ENCODE data around the gene MYZAP. TPM values are rescaled to one million over a fixed set of nuclear protein-coding genes. Genes with fewer than 3 reads are reported as not detected.

Gene MYZAP
- total and polyA plus RNA-seq, 4 donors, result 0.38 to 7.5 (median 2.5) TPM

GRCh38 chr15:57592426-57592825 is 722 bp downstream of the MYZAP start:
- Histone ChIP-seq H3K27me3 (ENCODE audit: control insufficient read depth in 1 of 2, insufficient read depth in 2 of 2, low read length in 1 of 2) (no peaks in the 10 kb centered on the region), H3K36me3 (ENCODE audit: control insufficient read depth in 1 of 2, insufficient read depth in 2 of 2, low read length in 1 of 2) (no peaks in the 10 kb centered on the region), H3K4me1 (ENCODE audit: control insufficient read depth in 1 of 2, insufficient read depth in 2 of 2, low read length in 2 of 2) (no peaks in the 10 kb centered on the region), H3K27ac (ENCODE audit: low read depth in 1 of 2, low read length in 2 of 2) (no peak overlapping the region), H3K9me3 (ENCODE audit: control insufficient read depth, low read length) (no peaks in the 10 kb centered on the region), H3K4me3 (ENCODE audit: low read length in 2 of 2) (no peak overlapping the region)
- 92% methylated on average over 5 of the region's 5 CpGs for WGBS, 2 donors
- DNase-seq, result no peak
- intact Hi-C loops (cut with DNase I), result no loop called here
- ATAC-seq (ENCODE audit: low FRiP score), result no peak

DNA sequence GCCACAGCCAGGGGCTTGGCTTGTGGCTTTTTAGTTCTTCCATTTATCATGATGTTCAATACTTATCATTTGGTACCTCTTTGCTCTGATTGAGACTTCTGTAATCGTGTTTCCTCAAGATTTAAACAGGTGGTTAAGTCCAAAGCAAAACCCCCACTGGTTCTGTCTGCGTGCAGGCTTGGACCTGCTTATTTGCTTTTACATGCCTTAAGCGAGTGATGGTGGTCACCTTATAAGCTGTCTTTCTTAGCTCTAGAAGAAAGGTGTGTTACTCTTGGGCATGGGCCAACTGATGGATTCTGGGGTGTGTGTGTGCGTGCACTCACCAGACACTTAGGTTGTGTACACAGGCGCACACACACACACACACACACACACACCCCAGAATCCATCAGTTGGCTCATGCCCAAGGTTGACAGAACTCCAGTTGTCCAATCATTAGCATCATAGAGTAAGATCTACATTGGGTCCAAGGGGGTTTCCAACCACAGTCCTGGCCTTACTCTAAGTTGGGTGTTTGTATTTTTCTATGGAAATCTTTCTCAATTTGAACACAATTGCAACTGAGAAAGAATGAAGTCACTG is 1.2 kb downstream of the MYZAP start:
- 90 to 95% methylated on average over 5 of the region's 5 CpGs for WGBS, 2 donors
- Histone ChIP-seq H3K4me3 (ENCODE audit: low read length in 2 of 2) (no peak overlapping the region), H3K36me3 (ENCODE audit: control insufficient read depth in 1 of 2, insufficient read depth in 2 of 2, low read length in 1 of 2) (no peaks in the 10 kb centered on the region), H3K27ac (ENCODE audit: low read depth in 1 of 2, low read length in 2 of 2) (no peak overlapping the region), H3K27me3 (ENCODE audit: control insufficient read depth in 1 of 2, insufficient read depth in 2 of 2, low read length in 1 of 2) (no peaks in the 10 kb centered on the region), H3K4me1 (ENCODE audit: control insufficient read depth in 1 of 2, insufficient read depth in 2 of 2, low read length in 2 of 2) (no peaks in the 10 kb centered on the region), H3K9me3 (ENCODE audit: control insufficient read depth, low read length) (no peaks in the 10 kb centered on the region)
- intact Hi-C loops (cut with DNase I), result no loop called here
- ATAC-seq (ENCODE audit: low FRiP score) (no peak), DNase-seq (no peak)

DNA sequence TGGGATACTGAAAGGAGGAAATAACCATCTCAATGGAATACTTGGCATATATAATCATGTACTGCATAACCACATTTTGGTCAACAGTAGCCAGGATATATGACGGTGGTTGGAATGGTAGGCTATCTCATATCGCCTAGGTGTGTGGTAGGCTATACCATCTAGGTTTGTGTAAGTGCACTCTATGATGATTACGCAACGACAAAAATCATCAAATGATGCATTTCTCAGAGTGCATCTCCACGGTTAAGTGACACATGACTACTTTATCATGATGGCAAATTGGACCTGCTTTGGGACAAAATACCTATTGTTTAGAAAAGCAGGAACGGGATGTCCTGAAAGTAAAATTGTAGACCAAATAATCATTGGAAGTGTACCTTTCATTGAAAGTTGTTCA is 2.8 kb downstream of the MYZAP start:
- intact Hi-C loops (cut with DNase I), result no loop called here
- Histone ChIP-seq H3K36me3 (ENCODE audit: control insufficient read depth in 1 of 2, insufficient read depth in 2 of 2, low read length in 1 of 2) (no peaks in the 10 kb centered on the region), H3K27ac (ENCODE audit: low read depth in 1 of 2, low read length in 2 of 2) (no peak overlapping the region), H3K4me3 (ENCODE audit: low read length in 2 of 2) (no peak overlapping the region), H3K4me1 (ENCODE audit: control insufficient read depth in 1 of 2, insufficient read depth in 2 of 2, low read length in 2 of 2) (no peaks in the 10 kb centered on the region), H3K27me3 (ENCODE audit: control insufficient read depth in 1 of 2, insufficient read depth in 2 of 2, low read length in 1 of 2) (no peaks in the 10 kb centered on the region), H3K9me3 (ENCODE audit: control insufficient read depth, low read length) (no peaks in the 10 kb centered on the region)
- WGBS, 2 donors, result 97% methylated on average over 6 of the region's 6 CpGs
- no peak for DNase-seq
- no peak for ATAC-seq (ENCODE audit: low FRiP score)

- H3K4me1 ChIP-seq (ENCODE audit: control insufficient read depth in 1 of 2, insufficient read depth in 2 of 2, low read length in 2 of 2), result no peaks in the 10 kb centered on the region
- WGBS, 2 donors, result 71 to 81% methylated on average over 9 of the region's 9 CpGs
- H3K36me3 ChIP-seq (ENCODE audit: control insufficient read depth in 1 of 2, insufficient read depth in 2 of 2, low read length in 1 of 2), result no peaks in the 10 kb centered on the region
- DNase-seq (no peak), ATAC-seq (ENCODE audit: low FRiP score) (no peak)
- H3K4me3 ChIP-seq (ENCODE audit: low read length in 2 of 2), result no peak overlapping the region
- H3K27ac ChIP-seq (ENCODE audit: low read depth in 1 of 2, low read length in 2 of 2), result no peak overlapping the region
- no peaks in the 10 kb centered on the region for H3K27me3 ChIP-seq (ENCODE audit: control insufficient read depth in 1 of 2, insufficient read depth in 2 of 2, low read length in 1 of 2)
- no peaks in the 10 kb centered on the region for H3K9me3 ChIP-seq (ENCODE audit: control insufficient read depth, low read length)
- intact Hi-C loops (cut with DNase I), result no loop called here
Measured at GRCh38 chr15:57595011-57595866, 3.5 kb downstream of the MYZAP start.

DNA sequence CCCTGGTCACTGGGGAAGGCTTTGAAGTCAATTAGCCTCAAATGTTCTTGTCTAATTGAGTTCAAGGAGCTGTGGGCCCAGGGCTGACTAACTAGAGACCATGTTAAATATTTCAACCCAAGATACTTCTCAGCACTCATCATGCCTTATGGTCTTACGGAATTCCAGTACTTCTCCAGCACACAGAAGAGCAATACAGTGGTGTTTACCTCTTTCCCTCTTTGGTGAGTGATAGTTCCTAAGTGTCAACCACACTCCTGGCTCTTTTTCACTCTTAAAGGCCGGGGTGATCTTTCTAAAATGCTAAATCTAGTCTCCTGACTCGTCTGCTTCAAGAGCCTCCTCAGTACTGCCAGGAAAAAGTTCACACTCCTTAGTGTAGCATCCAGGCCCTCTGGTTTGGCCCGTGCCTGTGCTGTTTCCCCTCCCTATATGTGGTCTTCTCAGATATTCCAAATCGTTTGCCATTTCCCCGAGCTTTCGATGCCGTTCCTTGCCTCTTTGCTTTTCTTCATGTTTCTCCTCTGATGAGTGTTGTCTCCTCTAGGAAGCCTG is 4.7 kb downstream of the MYZAP start:
- Histone ChIP-seq H3K4me3 (ENCODE audit: low read length in 2 of 2) (no peak overlapping the region), H3K27me3 (ENCODE audit: control insufficient read depth in 1 of 2, insufficient read depth in 2 of 2, low read length in 1 of 2) (no peaks in the 10 kb centered on the region), H3K27ac (ENCODE audit: low read depth in 1 of 2, low read length in 2 of 2) (no peak overlapping the region), H3K36me3 (ENCODE audit: control insufficient read depth in 1 of 2, insufficient read depth in 2 of 2, low read length in 1 of 2) (no peaks in the 10 kb centered on the region), H3K9me3 (ENCODE audit: control insufficient read depth, low read length) (no peaks in the 10 kb centered on the region), H3K4me1 (ENCODE audit: control insufficient read depth in 1 of 2, insufficient read depth in 2 of 2, low read length in 2 of 2) (no peaks in the 10 kb centered on the region)
- DNase-seq (no peak), ATAC-seq (ENCODE audit: low FRiP score) (no peak)
- intact Hi-C loops (cut with DNase I), result no loop called here
- 92 to 94% methylated on average over 8 of the region's 8 CpGs for WGBS, 2 donors

GRCh38 chr15:57596978-57597377 is 5.3 kb downstream of the MYZAP start:
- H3K36me3 ChIP-seq (ENCODE audit: control insufficient read depth in 1 of 2, insufficient read depth in 2 of 2, low read length in 1 of 2), result no peaks in the 10 kb centered on the region
- intact Hi-C loops (cut with DNase I), result no loop called here
- WGBS, 2 donors, result 72 to 77% methylated on average over 4 of the region's 4 CpGs
- ATAC-seq (ENCODE audit: low FRiP score) (no peak), DNase-seq (no peak)
- H3K4me3 ChIP-seq (ENCODE audit: low read length in 2 of 2), result no peak overlapping the region
- H3K27ac ChIP-seq (ENCODE audit: low read depth in 1 of 2, low read length in 2 of 2), result no peak overlapping the region
- H3K27me3 ChIP-seq (ENCODE audit: control insufficient read depth in 1 of 2, insufficient read depth in 2 of 2, low read length in 1 of 2), result no peaks in the 10 kb centered on the region
- no peaks in the 10 kb centered on the region for H3K9me3 ChIP-seq (ENCODE audit: control insufficient read depth, low read length)
- H3K4me1 ChIP-seq (ENCODE audit: control insufficient read depth in 1 of 2, insufficient read depth in 2 of 2, low read length in 2 of 2), result no peaks in the 10 kb centered on the region

DNA sequence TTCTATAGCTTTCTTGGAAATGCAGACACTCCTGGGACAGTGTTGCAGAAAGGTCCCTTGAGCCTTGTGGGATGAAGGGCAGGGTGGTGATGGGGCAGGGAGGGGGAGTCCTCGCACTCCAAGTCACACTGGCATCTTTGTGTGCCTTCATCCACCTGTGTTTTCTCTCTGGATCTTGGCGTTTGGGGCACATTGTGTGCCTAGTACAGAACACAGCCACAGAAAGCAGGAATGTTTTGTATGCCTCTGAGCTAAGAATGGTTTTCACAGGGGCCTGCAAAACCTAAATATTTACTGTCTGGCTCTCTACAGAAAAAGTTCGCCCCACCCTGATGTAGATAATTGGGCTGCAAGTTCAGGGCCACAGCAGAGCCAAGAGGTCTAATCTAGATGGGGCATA is 5.7 kb downstream of the MYZAP start:
- DNase-seq (no peak), ATAC-seq (ENCODE audit: low FRiP score) (no peak)
- Histone ChIP-seq H3K4me3 (ENCODE audit: low read length in 2 of 2) (no peak overlapping the region), H3K9me3 (ENCODE audit: control insufficient read depth, low read length) (no peaks in the 10 kb centered on the region), H3K27ac (ENCODE audit: low read depth in 1 of 2, low read length in 2 of 2) (no peak overlapping the region), H3K36me3 (ENCODE audit: control insufficient read depth in 1 of 2, insufficient read depth in 2 of 2, low read length in 1 of 2) (no peaks in the 10 kb centered on the region), H3K4me1 (ENCODE audit: control insufficient read depth in 1 of 2, insufficient read depth in 2 of 2, low read length in 2 of 2) (no peaks in the 10 kb centered on the region), H3K27me3 (ENCODE audit: control insufficient read depth in 1 of 2, insufficient read depth in 2 of 2, low read length in 1 of 2) (no peaks in the 10 kb centered on the region)
- intact Hi-C loops (cut with DNase I), result no loop called here
- WGBS, 2 donors, result 38 to 46% methylated on average over 3 of the region's 3 CpGs

DNA sequence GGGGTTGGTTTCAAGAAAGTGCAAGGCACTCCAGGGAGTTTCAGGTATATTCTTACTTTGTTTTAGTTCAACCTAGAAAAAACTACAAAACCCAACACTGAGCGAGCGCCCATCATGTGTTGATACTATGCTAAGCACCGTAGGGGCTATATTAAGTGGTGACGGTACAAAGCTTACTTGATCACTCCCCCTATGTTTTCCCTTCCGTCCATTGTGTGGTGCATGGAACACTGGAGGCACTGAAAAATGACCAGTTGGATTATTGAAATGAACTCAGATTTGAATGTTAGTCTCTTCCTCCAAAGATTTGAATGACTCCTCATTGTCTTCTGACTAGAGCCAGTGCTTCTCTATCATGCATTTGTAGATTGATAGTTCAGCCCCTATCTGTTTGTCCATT is 6.6 kb downstream of the MYZAP start:
- Histone ChIP-seq H3K36me3 (ENCODE audit: control insufficient read depth in 1 of 2, insufficient read depth in 2 of 2, low read length in 1 of 2) (no peaks in the 10 kb centered on the region), H3K9me3 (ENCODE audit: control insufficient read depth, low read length) (no peaks in the 10 kb centered on the region), H3K4me1 (ENCODE audit: control insufficient read depth in 1 of 2, insufficient read depth in 2 of 2, low read length in 2 of 2) (no peaks in the 10 kb centered on the region), H3K4me3 (ENCODE audit: low read length in 2 of 2) (no peak overlapping the region), H3K27me3 (ENCODE audit: control insufficient read depth in 1 of 2, insufficient read depth in 2 of 2, low read length in 1 of 2) (no peaks in the 10 kb centered on the region), H3K27ac (ENCODE audit: low read depth in 1 of 2, low read length in 2 of 2) (no peak overlapping the region)
- ATAC-seq (ENCODE audit: low FRiP score), result no peak
- intact Hi-C loops (cut with DNase I), result no loop called here
- WGBS, 2 donors, result 95 to 96% methylated on average over 5 of the region's 5 CpGs
- no peak for DNase-seq

DNA sequence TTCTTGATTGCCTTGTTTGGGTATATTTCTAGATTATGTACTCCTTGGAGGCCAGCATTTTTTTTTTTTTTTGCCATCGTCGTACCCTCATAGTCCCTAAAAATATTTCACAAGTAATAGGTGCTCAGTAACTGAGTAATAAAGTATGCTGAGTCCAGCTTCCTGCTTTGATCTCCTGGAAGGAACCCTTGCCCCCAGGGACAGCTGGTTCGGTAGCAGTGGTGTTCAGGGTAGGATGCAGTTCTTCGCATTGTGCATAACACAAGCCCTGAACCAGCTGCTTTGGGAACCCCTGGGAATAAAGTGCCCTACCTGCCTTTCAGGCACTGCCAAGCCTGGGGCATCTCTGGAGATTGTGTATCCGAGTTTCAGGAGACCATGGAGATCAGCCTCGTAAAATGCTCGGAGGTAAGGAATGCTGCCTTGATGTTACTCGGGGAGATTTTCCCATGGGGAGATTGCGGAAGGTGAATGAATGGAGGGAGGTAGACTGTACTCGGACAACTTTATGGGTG is 7.6 kb downstream of the MYZAP start:
- Histone ChIP-seq H3K4me3 (ENCODE audit: low read length in 2 of 2) (no peak overlapping the region), H3K27ac (ENCODE audit: low read depth in 1 of 2, low read length in 2 of 2) (no peak overlapping the region), H3K27me3 (ENCODE audit: control insufficient read depth in 1 of 2, insufficient read depth in 2 of 2, low read length in 1 of 2) (no peaks in the 10 kb centered on the region), H3K9me3 (ENCODE audit: control insufficient read depth, low read length) (no peaks in the 10 kb centered on the region), H3K4me1 (ENCODE audit: control insufficient read depth in 1 of 2, insufficient read depth in 2 of 2, low read length in 2 of 2) (no peaks in the 10 kb centered on the region), H3K36me3 (ENCODE audit: control insufficient read depth in 1 of 2, insufficient read depth in 2 of 2, low read length in 1 of 2) (no peaks in the 10 kb centered on the region)
- WGBS, 2 donors, result 79 to 83% methylated on average over 10 of the region's 10 CpGs
- DNase-seq, result no peak
- ATAC-seq (ENCODE audit: low FRiP score), result no peak
- intact Hi-C loops (cut with DNase I), result no loop called here

Measured in aorta (tissue), 5 donors.